Measurements from ENCODE around the gene PTGES3.
A peak's percentile ranks its signal among the peaks of the same experiment; 100 is the strongest.
"Not testable (repeated sequence)": the region's sequence is repeated elsewhere in the genome, so short reads cannot be mapped to it uniquely, and the experiment has no call there.

PTGES3 gene

GRCh38 chr12:56670836-56671235, 17.2 kb downstream of the PTGES3 start:
- Histone ChIP-seq H3K9me3 (ENCODE audit: control insufficient read depth, low read length) (no peaks in the 10 kb centered on the region), H3K27me3 (ENCODE audit: control insufficient read depth, insufficient read depth, low read length) (no peaks in the 10 kb centered on the region), H3K36me3 (ENCODE audit: control insufficient read depth, insufficient read depth, low read length) (peaks cover 8% of the 10 kb centered on the region), H3K4me3 (ENCODE audit: low read length) (no peak overlapping the region), H3K9ac (ENCODE audit: low read length) (no peak overlapping the region), H3K4me1 (ENCODE audit: control insufficient read depth, insufficient read depth, low read length) (no peaks in the 10 kb centered on the region)

DNA sequence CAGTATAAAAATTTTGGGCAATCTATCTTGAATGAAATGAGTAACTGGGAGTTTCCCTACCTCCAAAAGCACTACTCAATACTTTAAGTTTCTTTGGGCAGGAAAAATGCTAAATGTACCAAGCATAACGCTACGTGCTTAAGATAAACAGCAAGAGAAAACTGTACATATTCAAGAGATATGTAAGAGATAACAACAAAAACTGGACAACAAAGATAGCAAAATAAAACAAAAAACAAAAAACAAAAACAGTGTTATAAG, 20.0 kb downstream of the PTGES3 start:
- no peaks in the 10 kb centered on the region for H3K4me1 ChIP-seq (ENCODE audit: control insufficient read depth, insufficient read depth, low read length)
- no peaks in the 10 kb centered on the region for H3K27me3 ChIP-seq (ENCODE audit: control insufficient read depth, insufficient read depth, low read length)
- H3K9me3 ChIP-seq (ENCODE audit: control insufficient read depth, low read length) = no peaks in the 10 kb centered on the region
- no peak overlapping the region for H3K4me3 ChIP-seq (ENCODE audit: low read length)
- H3K9ac ChIP-seq (ENCODE audit: low read length) = no peak overlapping the region
- H3K36me3 ChIP-seq (ENCODE audit: control insufficient read depth, insufficient read depth, low read length) = peaks cover 8% of the 10 kb centered on the region

DNA sequence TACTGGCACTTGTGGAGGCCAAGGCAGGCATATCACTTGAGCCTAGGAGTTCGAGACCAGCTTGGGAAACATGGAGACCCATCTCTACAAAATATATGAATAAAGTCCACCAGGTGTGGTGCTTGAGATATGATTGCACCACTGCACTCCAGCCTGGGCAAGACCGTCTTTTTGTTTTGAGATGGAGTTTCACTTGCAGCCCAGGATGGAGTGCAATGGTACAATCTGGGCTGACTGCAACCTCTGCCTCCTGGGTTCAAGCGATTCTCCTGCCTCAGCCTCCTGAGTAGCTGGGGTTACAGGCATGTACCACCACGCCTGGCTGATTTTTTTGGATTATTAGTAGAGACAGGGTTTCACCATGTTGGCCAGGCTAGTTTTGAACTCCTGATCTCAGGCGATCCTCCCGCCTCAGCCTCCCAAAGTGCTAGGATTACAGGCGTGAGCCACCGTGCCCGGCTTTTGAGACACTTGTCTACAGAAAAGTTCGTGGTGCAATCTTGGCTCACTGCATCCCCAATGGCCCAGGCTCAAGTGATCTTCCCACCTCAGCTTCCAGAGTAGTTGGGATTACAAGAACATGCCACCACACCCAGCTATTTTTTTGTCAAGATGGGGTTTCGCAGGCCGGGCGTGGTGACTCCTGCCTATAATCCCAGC, 26.0 kb downstream of the PTGES3 start:
- H3K36me3 ChIP-seq (ENCODE audit: control insufficient read depth, insufficient read depth, low read length) = no peaks in the 10 kb centered on the region
- H3K4me1 ChIP-seq (ENCODE audit: control insufficient read depth, insufficient read depth, low read length) = peaks cover 6% of the 10 kb centered on the region
- H3K9me3 ChIP-seq (ENCODE audit: control insufficient read depth, low read length) = no peaks in the 10 kb centered on the region
- no peaks in the 10 kb centered on the region for H3K27me3 ChIP-seq (ENCODE audit: control insufficient read depth, insufficient read depth, low read length)
- H3K9ac ChIP-seq (ENCODE audit: low read length) = no peak overlapping the region
- no peak overlapping the region for H3K4me3 ChIP-seq (ENCODE audit: low read length)

- H3K27me3 ChIP-seq (ENCODE audit: control insufficient read depth, insufficient read depth, low read length) = no peaks in the 10 kb centered on the region
- H3K36me3 ChIP-seq (ENCODE audit: control insufficient read depth, insufficient read depth, low read length) = no peaks in the 10 kb centered on the region
- H3K4me1 ChIP-seq (ENCODE audit: control insufficient read depth, insufficient read depth, low read length) = peaks cover 6% of the 10 kb centered on the region
- H3K9ac ChIP-seq (ENCODE audit: low read length) = no peak overlapping the region
- H3K9me3 ChIP-seq (ENCODE audit: control insufficient read depth, low read length) = no peaks in the 10 kb centered on the region
- H3K4me3 ChIP-seq (ENCODE audit: low read length) = no peak overlapping the region
Measured at GRCh38 chr12:56661560-56661959, 26.5 kb downstream of the PTGES3 start.

- Histone ChIP-seq H3K9ac (ENCODE audit: low read length) (no peak overlapping the region), H3K4me3 (ENCODE audit: low read length) (no peak overlapping the region), H3K27me3 (ENCODE audit: control insufficient read depth, insufficient read depth, low read length) (no peaks in the 10 kb centered on the region), H3K4me1 (ENCODE audit: control insufficient read depth, insufficient read depth, low read length) (peaks cover 6% of the 10 kb centered on the region), H3K9me3 (ENCODE audit: control insufficient read depth, low read length) (no peaks in the 10 kb centered on the region), H3K36me3 (ENCODE audit: control insufficient read depth, insufficient read depth, low read length) (no peaks in the 10 kb centered on the region)
Measured at GRCh38 chr12:56658921-56659320, 29.2 kb downstream of the PTGES3 start.

DNA sequence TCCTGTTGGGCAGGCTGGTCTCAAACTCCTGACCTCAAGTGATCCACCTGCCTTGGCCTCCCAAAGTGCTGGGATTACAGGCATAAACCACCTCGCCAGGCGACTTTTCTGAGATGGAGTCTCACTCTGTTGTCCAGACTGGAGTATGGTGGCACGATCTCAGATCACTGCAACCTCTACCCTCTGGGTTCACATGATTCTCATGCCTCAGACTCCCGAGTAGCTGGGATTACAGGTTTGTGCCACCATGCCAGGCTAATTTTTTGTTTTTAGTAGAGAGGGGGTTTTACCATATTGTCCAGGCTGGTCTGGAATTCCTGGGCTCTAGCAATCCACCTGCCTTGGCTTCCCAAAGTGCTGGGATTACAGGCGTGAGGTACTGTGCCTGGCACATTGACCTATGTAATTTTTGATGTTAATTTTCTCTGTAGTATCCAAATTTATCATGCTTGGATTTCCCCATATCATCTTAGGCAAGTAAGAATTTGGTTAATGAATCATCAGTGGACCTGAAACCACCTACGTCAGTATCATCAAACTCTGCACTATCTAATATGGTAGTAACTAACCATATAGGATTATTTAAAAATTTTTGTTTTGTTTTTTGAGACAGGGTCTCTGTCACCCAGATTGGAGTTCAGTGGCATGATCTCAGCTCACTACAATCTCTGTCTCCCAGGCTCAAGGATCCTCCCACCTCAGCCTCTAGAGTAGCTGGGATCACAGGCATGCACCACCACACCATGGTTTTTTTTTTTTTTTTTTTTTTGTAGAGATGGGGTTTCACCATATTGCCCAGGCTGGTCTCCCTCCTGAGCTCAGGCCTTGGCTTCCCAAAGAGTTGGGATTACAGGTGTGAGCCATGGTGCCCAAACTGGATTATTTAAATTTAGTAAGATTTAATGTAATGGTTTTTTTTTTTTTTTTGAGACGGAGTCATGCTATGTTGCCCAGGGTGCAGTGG, 30.4 kb downstream of the PTGES3 start:
- Histone ChIP-seq H3K36me3 (ENCODE audit: control insufficient read depth, insufficient read depth, low read length) (no peaks in the 10 kb centered on the region), H3K4me1 (ENCODE audit: control insufficient read depth, insufficient read depth, low read length) (peaks cover 6% of the 10 kb centered on the region), H3K4me3 (ENCODE audit: low read length) (no peak overlapping the region)

DNA sequence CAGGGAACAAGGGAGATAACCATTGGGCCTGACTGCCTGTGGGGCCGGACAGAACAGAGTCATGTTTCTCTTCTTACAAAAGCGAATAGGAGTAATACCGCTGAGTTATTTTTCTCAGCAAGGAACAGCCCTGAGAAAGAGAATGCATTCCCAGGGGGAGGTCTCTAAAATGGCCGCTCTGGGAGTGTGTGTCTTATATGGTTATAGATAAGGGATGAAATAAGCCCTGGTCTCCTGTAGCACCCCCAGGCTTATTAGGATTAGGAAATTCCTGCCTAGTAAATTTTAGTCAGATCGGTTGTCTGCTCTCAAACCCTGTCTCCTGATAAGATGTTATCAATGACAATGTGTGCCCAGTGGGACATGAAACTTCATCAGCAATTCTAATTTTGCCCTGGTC, 34.3 kb downstream of the PTGES3 start:
- not testable (repeated sequence) for H3K27me3 ChIP-seq (ENCODE audit: control insufficient read depth, insufficient read depth, low read length); H3K4me1 ChIP-seq (ENCODE audit: control insufficient read depth, insufficient read depth, low read length); H3K36me3 ChIP-seq (ENCODE audit: control insufficient read depth, insufficient read depth, low read length); H3K9me3 ChIP-seq (ENCODE audit: control insufficient read depth, low read length); H3K4me3 ChIP-seq (ENCODE audit: low read length); H3K9ac ChIP-seq (ENCODE audit: low read length)

More for the DNA sequence above, 30.4 kb downstream of the PTGES3 start:
- no peak overlapping the region for H3K9ac ChIP-seq (ENCODE audit: low read length)
- no peaks in the 10 kb centered on the region for H3K27me3 ChIP-seq (ENCODE audit: control insufficient read depth, insufficient read depth, low read length)
- no peaks in the 10 kb centered on the region for H3K9me3 ChIP-seq (ENCODE audit: control insufficient read depth, low read length)

GRCh38 chr12:56648023-56648422, 40.1 kb downstream of the PTGES3 start:
- not testable (repeated sequence) for H3K4me1 ChIP-seq (ENCODE audit: control insufficient read depth, insufficient read depth, low read length); H3K9ac ChIP-seq (ENCODE audit: low read length); H3K4me3 ChIP-seq (ENCODE audit: low read length); H3K27me3 ChIP-seq (ENCODE audit: control insufficient read depth, insufficient read depth, low read length); H3K9me3 ChIP-seq (ENCODE audit: control insufficient read depth, low read length); H3K36me3 ChIP-seq (ENCODE audit: control insufficient read depth, insufficient read depth, low read length)

GRCh38 chr12:56645717-56646446, 42.2 kb downstream of the PTGES3 start, which contains the start of gene ATP5F1B:
ATP5F1B (minus strand) TSS chr12:56645984; CDS start chr12:56645963, 21 bp downstream.
- Histone ChIP-seq H3K9ac (ENCODE audit: low read length) (peak within 1 kb of the TSS; percentile 96), H3K4me3 (ENCODE audit: low read length) (peak within 1 kb of the TSS; percentile 93), H3K9me3 (ENCODE audit: control insufficient read depth, low read length) (no peaks in the 10 kb centered on the region), H3K27me3 (ENCODE audit: control insufficient read depth, insufficient read depth, low read length) (no peaks in the 10 kb centered on the region), H3K4me1 (ENCODE audit: control insufficient read depth, insufficient read depth, low read length) (peaks cover 9% of the 10 kb centered on the region), H3K36me3 (ENCODE audit: control insufficient read depth, insufficient read depth, low read length) (peaks cover 11% of the 10 kb centered on the region)

DNA sequence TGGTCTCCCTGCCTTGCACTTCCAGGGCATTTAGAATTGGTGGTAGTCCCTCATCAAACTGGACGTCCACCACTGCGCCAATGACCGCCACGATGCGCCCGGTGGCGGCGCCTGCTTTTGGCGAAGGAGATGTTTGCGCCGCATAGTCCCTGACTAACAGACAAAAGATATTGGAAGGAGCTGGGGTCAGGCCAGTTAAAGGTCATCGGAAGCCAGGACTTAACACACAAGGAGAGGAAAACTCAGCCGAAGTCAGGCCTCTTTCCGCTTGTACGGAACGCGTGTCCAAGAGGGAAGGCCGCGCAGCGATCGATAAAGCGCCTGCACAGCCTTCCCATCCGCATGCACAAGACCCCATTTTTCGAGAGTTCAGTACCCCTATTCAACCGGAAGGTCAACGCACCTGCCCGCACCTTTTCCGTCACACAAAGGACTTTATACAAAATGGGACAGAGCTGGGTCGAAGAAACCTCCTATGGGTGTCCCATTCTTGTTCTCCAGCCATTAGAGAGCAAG, 42.8 kb downstream of the PTGES3 start:
- no peaks in the 10 kb centered on the region for H3K27me3 ChIP-seq (ENCODE audit: control insufficient read depth, insufficient read depth, low read length)
- H3K36me3 ChIP-seq (ENCODE audit: control insufficient read depth, insufficient read depth, low read length) = peaks cover 11% of the 10 kb centered on the region
- peak overlapping the region; percentile 96 for H3K9ac ChIP-seq (ENCODE audit: low read length)
- H3K4me1 ChIP-seq (ENCODE audit: control insufficient read depth, insufficient read depth, low read length) = peaks cover 9% of the 10 kb centered on the region
- H3K9me3 ChIP-seq (ENCODE audit: control insufficient read depth, low read length) = no peaks in the 10 kb centered on the region
- H3K4me3 ChIP-seq (ENCODE audit: low read length) = peak overlapping the region; percentile 93

DNA sequence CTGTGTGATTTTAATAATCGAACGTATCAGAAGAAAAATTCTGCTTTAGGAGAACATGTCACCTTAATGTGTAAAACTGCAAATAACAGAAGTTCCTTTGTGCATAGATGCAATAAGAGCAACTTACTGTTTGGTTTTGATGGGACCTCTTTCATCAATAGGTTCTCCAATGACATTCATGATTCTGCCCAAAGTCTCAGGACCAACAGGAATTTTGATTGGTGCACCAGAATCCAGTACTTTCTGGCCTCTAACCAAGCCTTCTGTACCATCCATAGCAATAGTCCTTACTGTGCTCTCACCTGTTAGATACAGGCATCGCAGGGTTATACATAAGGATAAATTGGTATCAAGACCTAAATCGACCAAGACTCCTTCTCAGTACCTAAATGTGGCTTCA, 43.4 kb downstream of the PTGES3 start:
- peaks cover 9% of the 10 kb centered on the region for H3K4me1 ChIP-seq (ENCODE audit: control insufficient read depth, insufficient read depth, low read length)
- H3K36me3 ChIP-seq (ENCODE audit: control insufficient read depth, insufficient read depth, low read length) = peaks cover 14% of the 10 kb centered on the region
- peak overlapping the region; percentile 96 for H3K9ac ChIP-seq (ENCODE audit: low read length)

DNA sequence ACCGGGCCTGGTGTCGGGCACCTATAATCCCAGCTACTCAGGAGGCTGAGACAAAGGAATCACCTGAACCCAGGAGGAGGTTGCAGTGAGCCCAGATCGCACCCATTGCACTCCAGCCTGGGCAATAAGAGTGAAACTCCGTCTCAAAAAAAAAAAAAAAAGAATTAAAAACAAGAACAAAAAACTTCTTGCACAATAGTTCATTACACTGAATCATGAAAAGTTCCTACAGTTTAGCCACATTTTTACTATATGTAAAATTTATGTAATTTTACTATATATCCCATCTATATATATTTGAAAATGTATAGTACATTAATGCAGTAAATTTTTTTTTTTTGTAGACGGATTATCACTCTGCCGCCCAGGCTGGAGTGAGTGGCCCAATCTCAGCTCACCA, 46.9 kb downstream of the PTGES3 start:
- Histone ChIP-seq H3K36me3 (ENCODE audit: control insufficient read depth, insufficient read depth, low read length) (peaks cover 15% of the 10 kb centered on the region), H3K4me1 (ENCODE audit: control insufficient read depth, insufficient read depth, low read length) (peaks cover 19% of the 10 kb centered on the region), H3K27me3 (ENCODE audit: control insufficient read depth, insufficient read depth, low read length) (no peaks in the 10 kb centered on the region), H3K9ac (ENCODE audit: low read length) (no peak overlapping the region), H3K4me3 (ENCODE audit: low read length) (no peak overlapping the region), H3K9me3 (ENCODE audit: control insufficient read depth, low read length) (no peaks in the 10 kb centered on the region)

More for the DNA sequence above, 43.4 kb downstream of the PTGES3 start:
- Histone ChIP-seq H3K27me3 (ENCODE audit: control insufficient read depth, insufficient read depth, low read length) (no peaks in the 10 kb centered on the region), H3K4me3 (ENCODE audit: low read length) (peak overlapping the region; percentile 93), H3K9me3 (ENCODE audit: control insufficient read depth, low read length) (no peaks in the 10 kb centered on the region)

Data from mucosa of stomach (tissue), 1 donor.